Hematopoietic multipotent progenitor cell (in vitro differentiated cells): Measurements from ENCODE around the gene LRP1-AS. TPM values are rescaled to one million over a fixed set of nuclear protein-coding genes. Genes with fewer than 3 reads are reported as not detected.

Source experiments
- DNase-seq, 3 donors: peaks; one replicate each; pipeline ENCODE4 v3.0.0-alpha.2; 2011 to 2015; ENCODE audit warnings: low read depth in 2 of 3, low spot score in 2 of 3
- total RNA-seq: library from RNA; depleted of rRNA; stranded (reverse); fragments of >200 nt; gene quantifications from one replicate; pipeline ENCODE4 v1.2.3, GENCODE V29; 2012

LRP1-AS gene
- total RNA-seq, 1 donor: not detected

- no peak for DNase-seq
Observed at GRCh38 chr12:57142727-57143126, 4.7 kb downstream of the LRP1-AS start.

GRCh38 chr12:57142121-57142520 lies 5.3 kb downstream of the LRP1-AS start:
- no peak for DNase-seq

- DNase-seq: no peak
Observed at GRCh38 chr12:57141249-57141648, 6.2 kb downstream of the LRP1-AS start.

GRCh38 chr12:57139796-57140649 lies 7.4 kb downstream of the LRP1-AS start:
- no peak for DNase-seq

GRCh38 chr12:57138526-57139272 lies 8.7 kb downstream of the LRP1-AS start:
- no peak for DNase-seq

GRCh38 chr12:57135527-57136326 lies 11.7 kb downstream of the LRP1-AS start:
- no peak for DNase-seq

- no peak for DNase-seq
Observed at GRCh38 chr12:57134949-57135348, 12.5 kb downstream of the LRP1-AS start.

- no peak for DNase-seq
Observed at GRCh38 chr12:57133916-57134315, 13.5 kb downstream of the LRP1-AS start.

- no peak for DNase-seq
Observed at GRCh38 chr12:57133013-57133569, 14.3 kb downstream of the LRP1-AS start.

- no peak for DNase-seq
Observed at GRCh38 chr12:57131896-57132744, 15.3 kb downstream of the LRP1-AS start.

GRCh38 chr12:57130941-57131340 lies 16.5 kb downstream of the LRP1-AS start:
- DNase-seq: no peak

GRCh38 chr12:57129889-57130288 lies 17.5 kb downstream of the LRP1-AS start:
- peak in 2 of 3 donors; percentile 26 to 35 for DNase-seq

GRCh38 chr12:57129321-57129842 lies 18.0 kb downstream of the LRP1-AS start:
- DNase-seq: no peak

- DNase-seq: no peak
Observed at GRCh38 chr12:57128519-57129247, 18.7 kb downstream of the LRP1-AS start.

GRCh38 chr12:57127726-57128518 lies 19.5 kb downstream of the LRP1-AS start, which contains the start of gene LRP1:
Gene LRP1 (plus strand): TSS chr12:57128483. CDS start chr12:57128965, 482 bp downstream.
- DNase-seq: peak; percentile 60 to 79 (median 62)

- peak; percentile 22 to 55 (median 52) for DNase-seq
Observed at GRCh38 chr12:57127101-57127725, 20.2 kb downstream of the LRP1-AS start.

- DNase-seq: no peak
Observed at GRCh38 chr12:57126561-57126960, 20.9 kb downstream of the LRP1-AS start.
